GM06990 (cell line): ENCODE measurements around the gene RFPL4A.
"Not testable (repeated sequence)": the region's sequence is repeated elsewhere in the genome, so short reads cannot be mapped to it uniquely, and the experiment has no call there.

Experiments used
- DNase-seq: peaks from one replicate; pipeline ENCODE4 v3.0.0-alpha.2; 2011; ENCODE audit not compliant: insufficient read length; ENCODE audit errors: extremely low read depth
- H3K27me3 ChIP-seq: replicated peaks from 2 replicates; pipeline ENCODE4 v1.6.0; 2011; ENCODE audit warnings: low read length; ENCODE audit not compliant: control insufficient read depth, insufficient read depth
- H3K36me3 ChIP-seq: 2 replicates; pipeline ENCODE4 v1.5.1; 2011; ENCODE audit warnings: low read length; ENCODE audit not compliant: control insufficient read depth, insufficient read depth
- H3K4me3 ChIP-seq: replicated peaks from 2 replicates; pipeline ENCODE4 v1.5.1; 2011; ENCODE audit warnings: low read depth, mild to moderate bottlenecking, control low read depth, low read length
- CTCF ChIP-seq: IDR thresholded peaks from 2 replicates; pipeline ENCODE4 v1.5.1; 2011; ENCODE audit warnings: low read length, control low read depth, mild to moderate bottlenecking, inconsistent platforms; ENCODE audit not compliant: insufficient read depth, poor library complexity, severe bottlenecking

Gene RFPL4A

GRCh38 chr19:55758797-55759196 is at the start of gene RFPL4A:
RFPL4A (plus strand) TSS chr19:55759097; CDS start chr19:55761801, 2,704 bp downstream.
- not testable (repeated sequence) for DNase-seq, H3K27me3 ChIP-seq, H3K4me3 ChIP-seq, H3K36me3 ChIP-seq

- no peak for TF ChIP-seq CTCF
- Histone ChIP-seq H3K4me3 (no peak overlapping the region), H3K36me3 (no peaks in the 10 kb centered on the region), H3K27me3 (no peaks in the 10 kb centered on the region)
- DNase-seq = no peak
Measured at GRCh38 chr19:55711719-55712118, 47.2 kb upstream of the RFPL4A start.

DNA sequence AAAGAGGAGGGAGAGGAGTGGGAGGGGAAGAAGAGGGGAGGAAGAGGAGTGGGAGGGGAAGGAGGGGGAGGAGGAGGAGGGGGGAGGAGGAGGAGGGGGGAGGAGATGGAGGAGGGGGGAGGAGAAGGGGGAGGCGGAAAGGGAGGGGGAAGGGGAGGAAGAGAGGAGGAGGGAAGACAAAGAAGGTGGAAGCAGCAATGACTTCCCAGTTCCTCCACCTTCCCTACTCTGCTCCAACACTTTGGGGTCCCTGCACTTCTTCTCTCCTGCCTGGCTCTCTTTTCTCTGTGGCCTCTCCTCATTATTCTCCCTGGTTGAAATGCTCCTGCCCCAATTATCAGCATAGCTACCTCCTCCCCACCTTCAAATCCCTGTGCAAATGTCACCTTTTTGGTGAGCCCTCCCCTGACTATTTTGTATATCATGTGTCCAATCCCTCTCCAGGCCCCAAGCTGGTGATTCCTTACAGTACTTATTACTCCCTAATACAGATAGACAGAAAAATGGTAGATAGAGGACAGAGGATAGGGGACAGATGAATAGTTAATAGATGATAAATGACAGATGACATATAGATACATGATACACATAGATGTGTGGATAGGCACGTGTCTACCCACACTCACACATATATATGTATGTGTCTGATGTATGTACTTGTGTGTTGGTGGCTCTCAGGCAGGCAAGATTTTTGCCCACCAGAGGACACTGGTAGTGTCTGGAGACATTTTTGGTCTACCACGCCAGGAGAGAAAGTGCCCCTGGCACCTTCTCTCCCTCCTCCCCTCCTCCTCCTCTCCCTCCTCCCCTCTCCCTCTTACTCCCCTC is 45.9 kb upstream of the RFPL4A start:
- DNase-seq = no peak
- no peaks in the 10 kb centered on the region for H3K36me3 ChIP-seq
- no peak for TF ChIP-seq CTCF
- no peaks in the 10 kb centered on the region for H3K27me3 ChIP-seq
- no peak overlapping the region for H3K4me3 ChIP-seq

- Histone ChIP-seq H3K4me3 (no peak overlapping the region), H3K36me3 (no peaks in the 10 kb centered on the region), H3K27me3 (no peaks in the 10 kb centered on the region)
- TF ChIP-seq CTCF = no peak
- DNase-seq = no peak
Measured at GRCh38 chr19:55716531-55716930, 42.4 kb upstream of the RFPL4A start.

- H3K4me3 ChIP-seq = no peak overlapping the region
- TF ChIP-seq CTCF = no peak
- H3K36me3 ChIP-seq = no peaks in the 10 kb centered on the region
- no peak for DNase-seq
- no peaks in the 10 kb centered on the region for H3K27me3 ChIP-seq
Measured at GRCh38 chr19:55717251-55717650, 41.6 kb upstream of the RFPL4A start.

DNA sequence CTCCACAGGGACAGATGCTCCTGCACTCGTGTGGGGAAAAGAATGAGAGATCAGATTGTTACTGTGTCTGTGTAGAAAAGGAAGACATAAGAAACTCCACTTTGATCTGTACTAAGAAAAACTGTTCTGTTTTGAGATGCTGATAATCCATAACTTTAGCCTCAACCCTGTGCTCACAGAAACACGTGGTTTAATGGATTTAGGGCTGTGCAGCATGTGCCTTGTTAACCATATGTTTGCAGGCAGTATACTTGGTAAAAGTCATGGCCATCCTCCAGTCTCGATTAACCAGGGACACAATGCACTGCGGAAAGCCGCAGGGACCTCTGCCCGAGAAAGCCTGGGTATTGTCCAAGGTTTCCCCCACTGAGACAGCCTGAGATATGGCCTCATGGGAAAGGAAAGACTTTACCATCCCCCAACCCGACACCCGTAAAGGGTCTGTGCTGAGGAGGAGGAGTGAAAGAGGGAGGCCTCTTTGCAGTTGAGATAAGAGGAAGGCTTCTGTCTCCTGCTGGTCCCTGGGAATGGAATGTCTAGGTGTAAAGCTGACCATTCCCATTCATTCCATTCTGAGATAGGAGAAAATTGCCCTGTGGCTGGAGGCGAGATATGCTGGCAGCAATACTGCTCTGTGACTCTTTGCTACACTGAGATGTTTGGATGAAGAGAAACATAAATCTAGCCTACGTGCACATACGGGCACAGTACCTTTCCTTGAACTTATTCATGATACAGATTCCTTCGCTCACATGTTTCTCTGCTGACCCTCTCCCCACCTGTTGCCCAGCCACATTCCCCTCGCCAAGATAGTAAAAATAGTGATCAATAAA is 40.8 kb upstream of the RFPL4A start:
- not testable (repeated sequence) for H3K27me3 ChIP-seq, DNase-seq, H3K36me3 ChIP-seq, H3K4me3 ChIP-seq
